H1 (cell line): ENCODE results near the gene TMEM229B.

Experiments
- BRCA1 ChIP-seq: IDR thresholded peaks from 2 replicates; pipeline ENCODE4 v1.6.1; 2012; ENCODE audit warnings: low read depth, low read length, improper control_type of control experiment
- CTCF ChIP-seq, 3 experiments: IDR thresholded peaks; 1 replicate in 2 of 3; 2 replicates in 1 of 3; pipeline versions ENCODE4 v1.5.1 to v1.6.1; 2011; ENCODE audit warnings: low read length in 3 of 3, mild to moderate bottlenecking in 3 of 3, inconsistent platforms in 2 of 3, low read depth in 1 of 3, moderate library complexity in 1 of 3; ENCODE audit not compliant: insufficient read depth in 1 of 3; ENCODE audit errors: control extremely low read depth in 1 of 3
- EP300 ChIP-seq, 2 experiments: IDR thresholded peaks; 1 replicate in 1 of 2; 2 replicates in 1 of 2; pipeline ENCODE4 v1.6.1; 2011 to 2012; ENCODE audit warnings: low read depth in 2 of 2, low read length in 2 of 2, mild to moderate bottlenecking in 2 of 2, borderline replicate concordance in 1 of 2, inconsistent platforms in 1 of 2, moderate library complexity in 1 of 2
- EZH2 ChIP-seq: fragments of 200-600 bp; sonication (generic); IDR thresholded peaks from 2 replicates; pipeline ENCODE4 v1.7.1; 2012; ENCODE audit warnings: low read depth, mild to moderate bottlenecking, moderate library complexity, low read length, inconsistent platforms; ENCODE audit not compliant: severe bottlenecking
- FOSL1 ChIP-seq: IDR thresholded peaks from 2 replicates; pipeline ENCODE4 v1.6.1; 2011; ENCODE audit warnings: mild to moderate bottlenecking, low read depth, low read length, moderate library complexity; ENCODE audit not compliant: insufficient read depth
- KDM5A ChIP-seq: fragments of 200-600 bp; IDR thresholded peaks from 2 replicates; pipeline ENCODE4 v1.7.1; 2012; ENCODE audit warnings: mild to moderate bottlenecking, low read length, inconsistent platforms, mixed read lengths
- MAX ChIP-seq: IDR thresholded peaks from 2 replicates; pipeline ENCODE4 v1.6.1; 2012; ENCODE audit warnings: inconsistent platforms
- POLR2A ChIP-seq, 2 experiments: IDR thresholded peaks; 1 replicate in 1 of 2; 2 replicates in 1 of 2; pipeline ENCODE4 v1.6.1; 2011; ENCODE audit warnings: low read depth in 2 of 2, low read length in 2 of 2, mild to moderate bottlenecking in 2 of 2; ENCODE audit errors: control extremely low read depth in 1 of 2
- RAD21 ChIP-seq, 2 experiments: IDR thresholded peaks in 1 of 2; conservative IDR thresholded peaks in 1 of 2; 2 replicates each; pipeline ENCODE4 v1.6.1; 2011; ENCODE audit warnings: low read depth in 2 of 2, low read length in 2 of 2, improper control_type of control experiment in 1 of 2, inconsistent platforms in 1 of 2, mild to moderate bottlenecking in 1 of 2, moderate library complexity in 1 of 2
- SAP30 ChIP-seq: fragments of 300-600 bp; sonication (generic); IDR thresholded peaks from 2 replicates; pipeline ENCODE4 v1.7.1; 2012; ENCODE audit warnings: low read length, moderate library complexity, mild to moderate bottlenecking, inconsistent platforms; ENCODE audit not compliant: insufficient read depth, insufficient replicate concordance
- TAF7 ChIP-seq: optimal IDR thresholded peaks from 2 replicates; pipeline ENCODE3; 2011; ENCODE audit warnings: low read depth, mild to moderate bottlenecking, inconsistent platforms, low read length, moderate library complexity, borderline replicate concordance
- USF2 ChIP-seq: IDR thresholded peaks from 2 replicates; pipeline ENCODE4 v1.6.1; 2011; ENCODE audit warnings: low read length, improper control_type of control experiment

GRCh38 chr14:67528276-67528675, 39.8 kb upstream of the TMEM229B start:
- TF ChIP-seq POLR2A (IDR thresholded peaks at IDR 0.05; ENCODE audit: control extremely low read depth in 1 of 2, low read depth in 2 of 2, low read length in 2 of 2), result no peak
- no peak for TF ChIP-seq SAP30
- no peak for TF ChIP-seq MAX
- no peak for TF ChIP-seq CTCF (IDR thresholded peaks at IDR 0.05; ENCODE audit: control extremely low read depth in 1 of 3, insufficient read depth in 1 of 3, low read depth in 1 of 3, low read length in 3 of 3)
- TF ChIP-seq EZH2, result no peak
- no peak for TF ChIP-seq FOSL1
- TF ChIP-seq RAD21 (IDR thresholded peaks at IDR 0.05 in 1 of 2, conservative IDR thresholded peaks at IDR 0.05 in 1 of 2; ENCODE audit: low read depth in 2 of 2, low read length in 2 of 2), result no peak
- TF ChIP-seq TAF7, result no peak
- no peak for TF ChIP-seq EP300 (IDR thresholded peaks at IDR 0.05; ENCODE audit: borderline replicate concordance in 1 of 2, low read depth in 2 of 2, low read length in 2 of 2)
- no peak for TF ChIP-seq BRCA1
- TF ChIP-seq KDM5A, result no peak
- no peak for TF ChIP-seq USF2
